Sigmoid colon (tissue), 7 donors: ENCODE results near the gene TMUB1. TPM values are rescaled to one million over a fixed set of nuclear protein-coding genes. Genes with fewer than 3 reads are reported as not detected.
A peak's percentile ranks its signal among the peaks of the same experiment; 100 is the strongest.

Experiments
- DNase-seq: peaks from one replicate; pipeline ENCODE4 v3.0.0-alpha.2; 2019
- H3K27ac ChIP-seq, 4 donors: fragments of 200-600 bp; sonication (generic); one replicate each; pipeline ENCODE4 v1.5.1; 2016 to 2019; ENCODE audit warnings: mild to moderate bottlenecking in 1 of 4
- H3K27me3 ChIP-seq, 3 donors: fragments of 200-600 bp; sonication (generic); one replicate each; pipeline ENCODE4 v1.5.1; 2019; ENCODE audit warnings: mild to moderate bottlenecking in 1 of 3
- H3K36me3 ChIP-seq, 4 donors: fragments of 200-600 bp; sonication (generic); one replicate each; pipeline ENCODE4 v1.5.1; 2016 to 2019
- H3K4me1 ChIP-seq, 4 donors: fragments of 200-600 bp; sonication (generic); one replicate each; pipeline ENCODE4 v1.5.1; 2017 to 2019
- H3K4me3 ChIP-seq, 4 donors: fragments of 200-600 bp; sonication (generic); one replicate each; pipeline ENCODE4 v1.5.1; 2017 to 2019; ENCODE audit warnings: mild to moderate bottlenecking in 2 of 4, moderate library complexity in 1 of 4
- H3K9me3 ChIP-seq, 4 donors: fragments of 200-600 bp in 3 of 4; sonication (generic) in 3 of 4; one replicate each; pipeline versions ENCODE4 v1.5.1 to v1.6.1; 2013 to 2019
- EP300 ChIP-seq, 4 donors: sonication (generic); formaldehyde crosslinking; IDR thresholded peaks; one replicate each; pipeline ENCODE4 v1.6.1; 2017; ENCODE audit warnings: antibody characterized with exemption in 4 of 4
- POLR2A ChIP-seq, 2 donors: fragments of 450-650 bp; IDR thresholded peaks; one replicate each; pipeline ENCODE4 v1.6.1; 2016; ENCODE audit warnings: antibody characterized with exemption in 2 of 2, mild to moderate bottlenecking in 2 of 2, moderate library complexity in 2 of 2
- POLR2AphosphoS5 ChIP-seq, 4 donors: sonication (generic); formaldehyde crosslinking; IDR thresholded peaks; one replicate each; pipeline ENCODE4 v1.6.1; 2017; ENCODE audit warnings: antibody characterized with exemption in 4 of 4
- WGBS, 2 donors: extraction: QIAGEN DNeasy Blood & Tissue Kit; methylation state at CpG; one replicate each; pipeline ENCODE4 v1.1.7; 2013; 5-methylcytosine and 5-hydroxymethylcytosine counted together
- intact Hi-C: fragments of 100-400 bp; cut with DNase I; formaldehyde crosslinking; loops from one replicate; pipeline ENCODE4 v1.15.1; 2023
- polyA plus RNA-seq, 3 donors: library from polyadenylated mRNA; stranded (reverse); fragments of 200-250 nt; gene quantifications; one replicate each; pipeline ENCODE4 v1.2.3, GENCODE V29; 2013
- total RNA-seq, 4 donors: library from RNA; depleted of rRNA; stranded (reverse); fragments of >200 nt; gene quantifications; one replicate each; pipeline ENCODE4 v1.1.0, GENCODE V29; 2016
- TF ChIP-seq, protein P1 (sequence below), 4 experiments: fragments of 450-650 bp in 3 of 4; fragments of 200-600 bp in 1 of 4; IDR thresholded peaks; one replicate each; pipeline ENCODE4 v1.5.1; 2016 to 2019; ENCODE audit warnings: antibody characterized with exemption in 4 of 4, mild to moderate bottlenecking in 3 of 4, moderate library complexity in 2 of 4
- donor health status: healthy with polysubstance abuse.
- donor health status: Bipolar disorder and iron deficiency.
- donor health status: healthy.

Gene TMUB1
- total and polyA plus RNA-seq, 7 donors, result 33.4 to 74.6 (median 45.0) TPM

DNA sequence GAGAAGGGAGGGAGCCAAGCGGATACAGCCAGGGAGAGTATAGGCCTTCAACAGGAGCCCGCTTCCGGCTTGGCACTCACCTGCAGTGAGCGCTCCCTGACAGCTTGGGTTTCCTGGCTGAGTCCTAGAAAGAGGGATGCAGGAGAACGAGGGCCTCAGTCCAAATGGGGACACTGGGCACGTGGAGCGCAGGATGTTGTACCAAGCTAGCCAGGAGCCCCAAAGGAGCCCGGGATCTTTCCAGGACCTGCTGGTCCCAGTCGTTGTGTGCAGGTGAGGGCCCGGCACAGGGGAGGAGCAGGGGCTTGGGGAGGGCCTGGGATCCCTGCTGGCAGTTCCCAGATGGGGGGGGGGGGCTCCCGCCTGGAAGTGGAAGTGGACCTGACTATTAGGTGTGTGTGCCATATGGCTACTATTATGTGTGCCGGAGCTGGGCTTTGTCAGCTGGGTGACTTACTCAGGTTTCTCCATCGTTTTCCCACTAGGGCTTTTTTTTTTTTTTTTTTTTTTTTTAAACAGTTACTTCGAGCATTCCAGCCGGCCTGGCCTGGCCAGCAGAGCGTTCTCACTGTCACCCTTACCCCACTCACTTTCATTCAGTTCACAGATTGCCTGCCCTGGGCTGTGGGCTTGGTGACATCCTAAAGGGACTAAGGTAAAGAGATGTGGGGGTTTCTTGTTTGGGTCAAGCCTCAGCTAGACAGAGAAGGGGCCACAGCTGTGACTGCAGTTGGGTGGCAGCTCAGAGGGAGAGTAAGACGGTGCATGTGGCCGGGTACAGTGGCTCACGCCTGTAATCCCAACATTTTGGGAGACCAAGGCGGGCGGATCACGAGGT, 6.8 kb upstream of the TMUB1 start:
- intact Hi-C loops, result loop anchor here (5.0 kb wide), 1 partner anchor 113 kb away; the partner anchor contains the start of gene KCNH2
- Histone ChIP-seq H3K4me3 (peak overlapping the region in 3 of 4 donors; percentile 35 to 89 (median 65)), H3K27ac (peak overlapping the region; percentile 86 to 96 (median 88)), H3K27me3 (no peaks in the 10 kb centered on the region), H3K36me3 (peaks cover 0 to 3% (median 1%) of the 10 kb centered on the region in 4 donors), H3K9me3 (no peaks in the 10 kb centered on the region), H3K4me1 (peaks cover 0 to 71% (median 57%) of the 10 kb centered on the region in 4 donors)
- TF ChIP-seq EP300 (IDR thresholded peaks at IDR 0.05) (no peak), POLR2A (IDR thresholded peaks at IDR 0.05) (no peak), POLR2AphosphoS5 (IDR thresholded peaks at IDR 0.05) (no peak)
- TF ChIP-seq, protein P1, sequence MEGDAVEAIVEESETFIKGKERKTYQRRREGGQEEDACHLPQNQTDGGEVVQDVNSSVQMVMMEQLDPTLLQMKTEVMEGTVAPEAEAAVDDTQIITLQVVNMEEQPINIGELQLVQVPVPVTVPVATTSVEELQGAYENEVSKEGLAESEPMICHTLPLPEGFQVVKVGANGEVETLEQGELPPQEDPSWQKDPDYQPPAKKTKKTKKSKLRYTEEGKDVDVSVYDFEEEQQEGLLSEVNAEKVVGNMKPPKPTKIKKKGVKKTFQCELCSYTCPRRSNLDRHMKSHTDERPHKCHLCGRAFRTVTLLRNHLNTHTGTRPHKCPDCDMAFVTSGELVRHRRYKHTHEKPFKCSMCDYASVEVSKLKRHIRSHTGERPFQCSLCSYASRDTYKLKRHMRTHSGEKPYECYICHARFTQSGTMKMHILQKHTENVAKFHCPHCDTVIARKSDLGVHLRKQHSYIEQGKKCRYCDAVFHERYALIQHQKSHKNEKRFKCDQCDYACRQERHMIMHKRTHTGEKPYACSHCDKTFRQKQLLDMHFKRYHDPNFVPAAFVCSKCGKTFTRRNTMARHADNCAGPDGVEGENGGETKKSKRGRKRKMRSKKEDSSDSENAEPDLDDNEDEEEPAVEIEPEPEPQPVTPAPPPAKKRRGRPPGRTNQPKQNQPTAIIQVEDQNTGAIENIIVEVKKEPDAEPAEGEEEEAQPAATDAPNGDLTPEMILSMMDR (IDR thresholded peaks at IDR 0.05), result no peak
- no peak for DNase-seq
- WGBS, 2 donors, result 85 to 88% methylated on average over 22 of the region's 22 CpGs

- 42 to 77% methylated on average over 30 of the region's 30 CpGs for WGBS, 2 donors
- Histone ChIP-seq H3K4me1 (peaks cover 0 to 67% (median 55%) of the 10 kb centered on the region in 4 donors), H3K27me3 (no peaks in the 10 kb centered on the region), H3K9me3 (no peaks in the 10 kb centered on the region), H3K27ac (peak overlapping the region; percentile 86 to 96 (median 88)), H3K4me3 (peak overlapping the region; percentile 1 to 89 (median 50)), H3K36me3 (peaks cover 0 to 3% (median 1%) of the 10 kb centered on the region in 4 donors)
- intact Hi-C loops, result loop anchor here (5.0 kb wide), 1 partner anchor 112 kb away; the partner anchor contains the start of gene KCNH2
- peak; percentile 93 for DNase-seq
- TF ChIP-seq POLR2A (IDR thresholded peaks at IDR 0.05) (no peak), POLR2AphosphoS5 (IDR thresholded peaks at IDR 0.05) (peak; percentile 6 to 67 (median 44))
These were observed 5.8 kb upstream of the TMUB1 start for GRCh38 chr7:151088856-151089699.

- no peaks in the 10 kb centered on the region for H3K27me3 ChIP-seq
- H3K4me3 ChIP-seq, result peak overlapping the region; percentile 59 to 89 (median 74)
- peaks cover 0 to 72% (median 58%) of the 10 kb centered on the region in 4 donors for H3K4me1 ChIP-seq
- 48 to 57% methylated on average over 16 of the region's 16 CpGs for WGBS, 2 donors
- no peaks in the 10 kb centered on the region for H3K9me3 ChIP-seq
- H3K36me3 ChIP-seq, result peaks cover 0 to 3% (median 1%) of the 10 kb centered on the region in 4 donors
- DNase-seq, result no peak
- TF ChIP-seq EP300 (IDR thresholded peaks at IDR 0.05), result no peak
- TF ChIP-seq, protein P1 (IDR thresholded peaks at IDR 0.05), result no peak
- TF ChIP-seq POLR2A (IDR thresholded peaks at IDR 0.05), result no peak
- no peak for TF ChIP-seq POLR2AphosphoS5 (IDR thresholded peaks at IDR 0.05)
- H3K27ac ChIP-seq, result peak overlapping the region; percentile 86 to 96 (median 88)
- intact Hi-C loops, result loop anchor here (5.0 kb wide), 1 partner anchor 111 kb away; the partner anchor contains the start of gene KCNH2
These were observed 4.9 kb upstream of the TMUB1 start for GRCh38 chr7:151088019-151088855.

- intact Hi-C loops, result loop anchor here (1.0 to 5.0 kb wide), 2 partner anchors 24 to 110 kb away; partner anchors contain the start of gene KCNH2
- Histone ChIP-seq H3K27me3 (no peaks in the 10 kb centered on the region), H3K36me3 (peaks cover 0 to 3% (median under 1%) of the 10 kb centered on the region in 4 donors), H3K27ac (peak overlapping the region; percentile 86 to 96 (median 88)), H3K9me3 (no peaks in the 10 kb centered on the region), H3K4me3 (peak overlapping the region; percentile 59 to 89 (median 74)), H3K4me1 (peaks cover 0 to 68% (median 63%) of the 10 kb centered on the region in 4 donors)
- DNase-seq, result peak; percentile 84
- TF ChIP-seq POLR2AphosphoS5 (IDR thresholded peaks at IDR 0.05) (peak in 1 of 4 donors; percentile 48), EP300 (IDR thresholded peaks at IDR 0.05) (no peak), POLR2A (IDR thresholded peaks at IDR 0.05) (no peak)
- TF ChIP-seq, protein P1 (IDR thresholded peaks at IDR 0.05), result peak in 2 of 4 experiments; percentile 2 to 13
- 1 to 2% methylated on average over 70 of the region's 70 CpGs for WGBS, 2 donors
These were observed 4.1 kb upstream of the TMUB1 start for GRCh38 chr7:151087245-151088018.
